Measurements from ENCODE around the gene RNF220. TPM values are rescaled to one million over a fixed set of nuclear protein-coding genes. Genes with fewer than 3 reads are reported as not detected.

The RNF220 gene
- total RNA-seq, 2 donors from 2014 or later: 84.8 to 95.2 TPM

GRCh38 chr1:44673675-44674112 lies 268.6 kb downstream of the RNF220 start:
- DNase-seq (no peak), ATAC-seq (no peak)
- peak overlapping the region; percentile 91 for H3K4me3 Mint-ChIP-seq
- no peaks in the 10 kb centered on the region for H3K36me3 Mint-ChIP-seq (ENCODE audit: low read depth)
- H3K9me3 ChIP-seq (ENCODE audit: control insufficient read depth, low read length, poor library complexity, severe bottlenecking): no peaks in the 10 kb centered on the region
- peak overlapping the region; percentile 89 for H3K27ac Mint-ChIP-seq
- H3K27me3 Mint-ChIP-seq: no peaks in the 10 kb centered on the region
- peaks cover 12% of the 10 kb centered on the region for H3K4me1 Mint-ChIP-seq

- Mint-ChIP-seq H3K4me3 (peak within 1 kb of the TSS; percentile 91), H3K4me1 (peaks cover 12% of the 10 kb centered on the region), H3K27ac (peak within 1 kb of the TSS; percentile 89), H3K27me3 (no peaks in the 10 kb centered on the region), H3K36me3 (ENCODE audit: low read depth) (no peaks in the 10 kb centered on the region)
- DNase-seq (peak; percentile 90 to 94 (median 92)), ATAC-seq (peak; percentile 93)
- H3K9me3 ChIP-seq (ENCODE audit: control insufficient read depth, low read length, poor library complexity, severe bottlenecking): no peaks in the 10 kb centered on the region
These were observed 269.3 kb downstream of the RNF220 start, which contains the start of the genes ARMH1 and TMEM53 for GRCh38 chr1:44674113-44675000. TSS of gene ARMH1 (plus strand) at chr1:44674714. CDS start at chr1:44689698, 14,984 bp downstream. TSS of gene TMEM53 (minus strand) at chr1:44674481. CDS start at chr1:44674391, 90 bp downstream.

- H3K4me3 Mint-ChIP-seq: no peak overlapping the region
- H3K9me3 ChIP-seq (ENCODE audit: control insufficient read depth, low read length, poor library complexity, severe bottlenecking): no peaks in the 10 kb centered on the region
- ATAC-seq (no peak), DNase-seq (no peak)
- no peaks in the 10 kb centered on the region for H3K27me3 Mint-ChIP-seq
- H3K4me1 Mint-ChIP-seq: peaks cover 12% of the 10 kb centered on the region
- H3K36me3 Mint-ChIP-seq (ENCODE audit: low read depth): peaks cover 2% of the 10 kb centered on the region
- H3K27ac Mint-ChIP-seq: peak overlapping the region; percentile 89
These were observed 270.1 kb downstream of the RNF220 start for GRCh38 chr1:44675186-44675585.

GRCh38 chr1:44676484-44677200 lies 271.6 kb downstream of the RNF220 start:
- H3K27me3 Mint-ChIP-seq: no peaks in the 10 kb centered on the region
- H3K4me3 Mint-ChIP-seq: no peak overlapping the region
- no peak for ATAC-seq
- peaks cover 2% of the 10 kb centered on the region for H3K36me3 Mint-ChIP-seq (ENCODE audit: low read depth)
- no peak overlapping the region for H3K27ac Mint-ChIP-seq
- DNase-seq: no peak
- H3K4me1 Mint-ChIP-seq: peaks cover 12% of the 10 kb centered on the region
- no peaks in the 10 kb centered on the region for H3K9me3 ChIP-seq (ENCODE audit: control insufficient read depth, low read length, poor library complexity, severe bottlenecking)

- peaks cover 8% of the 10 kb centered on the region for H3K4me1 Mint-ChIP-seq
- H3K27me3 Mint-ChIP-seq: no peaks in the 10 kb centered on the region
- peaks cover 2% of the 10 kb centered on the region for H3K36me3 Mint-ChIP-seq (ENCODE audit: low read depth)
- DNase-seq (no peak), ATAC-seq (no peak)
- H3K27ac Mint-ChIP-seq: no peak overlapping the region
- no peaks in the 10 kb centered on the region for H3K9me3 ChIP-seq (ENCODE audit: control insufficient read depth, low read length, poor library complexity, severe bottlenecking)
- H3K4me3 Mint-ChIP-seq: no peak overlapping the region
These were observed 272.2 kb downstream of the RNF220 start for GRCh38 chr1:44677201-44677766.

GRCh38 chr1:44678120-44678519 lies 273.1 kb downstream of the RNF220 start:
- Mint-ChIP-seq H3K4me3 (no peak overlapping the region), H3K36me3 (ENCODE audit: low read depth) (peaks cover 2% of the 10 kb centered on the region), H3K27me3 (no peaks in the 10 kb centered on the region), H3K27ac (no peak overlapping the region), H3K4me1 (peaks cover 7% of the 10 kb centered on the region)
- ATAC-seq: no peak
- H3K9me3 ChIP-seq (ENCODE audit: control insufficient read depth, low read length, poor library complexity, severe bottlenecking): no peaks in the 10 kb centered on the region
- DNase-seq: no peak

GRCh38 chr1:44678626-44679025 lies 273.6 kb downstream of the RNF220 start:
- H3K36me3 Mint-ChIP-seq (ENCODE audit: low read depth): peaks cover 2% of the 10 kb centered on the region
- DNase-seq (no peak), ATAC-seq (no peak)
- H3K4me1 Mint-ChIP-seq: peaks cover 7% of the 10 kb centered on the region
- H3K27me3 Mint-ChIP-seq: no peaks in the 10 kb centered on the region
- H3K9me3 ChIP-seq (ENCODE audit: control insufficient read depth, low read length, poor library complexity, severe bottlenecking): no peaks in the 10 kb centered on the region
- H3K27ac Mint-ChIP-seq: no peak overlapping the region
- no peak overlapping the region for H3K4me3 Mint-ChIP-seq

- peaks cover 7% of the 10 kb centered on the region for H3K4me1 Mint-ChIP-seq
- no peak overlapping the region for H3K4me3 Mint-ChIP-seq
- H3K36me3 Mint-ChIP-seq (ENCODE audit: low read depth): peaks cover 2% of the 10 kb centered on the region
- DNase-seq: no peak
- H3K27ac Mint-ChIP-seq: no peak overlapping the region
- no peaks in the 10 kb centered on the region for H3K27me3 Mint-ChIP-seq
- H3K9me3 ChIP-seq (ENCODE audit: control insufficient read depth, low read length, poor library complexity, severe bottlenecking): no peaks in the 10 kb centered on the region
- ATAC-seq: no peak
These were observed 274.4 kb downstream of the RNF220 start for GRCh38 chr1:44679468-44679867.

- H3K36me3 Mint-ChIP-seq (ENCODE audit: low read depth): peaks cover 2% of the 10 kb centered on the region
These were observed 277.1 kb downstream of the RNF220 start for GRCh38 chr1:44681905-44682882.

GRCh38 chr1:44682883-44683265 lies 277.8 kb downstream of the RNF220 start:
- H3K27ac Mint-ChIP-seq: no peak overlapping the region
- peaks cover 2% of the 10 kb centered on the region for H3K4me1 Mint-ChIP-seq

More at GRCh38 chr1:44681905-44682882, 277.1 kb downstream of the RNF220 start:
- no peak overlapping the region for H3K27ac Mint-ChIP-seq
- ATAC-seq (no peak), DNase-seq (no peak)
- peaks cover 2% of the 10 kb centered on the region for H3K4me1 Mint-ChIP-seq
- no peaks in the 10 kb centered on the region for H3K9me3 ChIP-seq (ENCODE audit: control insufficient read depth, low read length, poor library complexity, severe bottlenecking)
- no peaks in the 10 kb centered on the region for H3K27me3 Mint-ChIP-seq
- no peak overlapping the region for H3K4me3 Mint-ChIP-seq

GRCh38 chr1:44684525-44684924 lies 279.5 kb downstream of the RNF220 start:
- ATAC-seq: no peak
- H3K36me3 Mint-ChIP-seq (ENCODE audit: low read depth): peaks cover 2% of the 10 kb centered on the region
- no peak for DNase-seq
- H3K4me1 Mint-ChIP-seq: peaks cover 2% of the 10 kb centered on the region
- no peaks in the 10 kb centered on the region for H3K9me3 ChIP-seq (ENCODE audit: control insufficient read depth, low read length, poor library complexity, severe bottlenecking)
- H3K4me3 Mint-ChIP-seq: no peak overlapping the region
- no peak overlapping the region for H3K27ac Mint-ChIP-seq
- H3K27me3 Mint-ChIP-seq: peaks cover 6% of the 10 kb centered on the region

More at GRCh38 chr1:44682883-44683265, 277.8 kb downstream of the RNF220 start:
- no peak for ATAC-seq
- Mint-ChIP-seq H3K36me3 (ENCODE audit: low read depth) (peaks cover 2% of the 10 kb centered on the region), H3K27me3 (no peaks in the 10 kb centered on the region), H3K4me3 (no peak overlapping the region)
- no peaks in the 10 kb centered on the region for H3K9me3 ChIP-seq (ENCODE audit: control insufficient read depth, low read length, poor library complexity, severe bottlenecking)
- no peak for DNase-seq

GRCh38 chr1:44685218-44685617 lies 280.2 kb downstream of the RNF220 start:
- Mint-ChIP-seq H3K27me3 (peaks cover 6% of the 10 kb centered on the region), H3K4me1 (peaks cover 2% of the 10 kb centered on the region), H3K36me3 (ENCODE audit: low read depth) (no peaks in the 10 kb centered on the region), H3K27ac (peak overlapping the region; percentile 39), H3K4me3 (no peak overlapping the region)
- H3K9me3 ChIP-seq (ENCODE audit: control insufficient read depth, low read length, poor library complexity, severe bottlenecking): no peaks in the 10 kb centered on the region
- ATAC-seq (no peak), DNase-seq (no peak)

Measured in T-helper 17 cell (primary cell).